ENCODE measurements around the gene ZDHHC24.

ZDHHC24 gene

DNA sequence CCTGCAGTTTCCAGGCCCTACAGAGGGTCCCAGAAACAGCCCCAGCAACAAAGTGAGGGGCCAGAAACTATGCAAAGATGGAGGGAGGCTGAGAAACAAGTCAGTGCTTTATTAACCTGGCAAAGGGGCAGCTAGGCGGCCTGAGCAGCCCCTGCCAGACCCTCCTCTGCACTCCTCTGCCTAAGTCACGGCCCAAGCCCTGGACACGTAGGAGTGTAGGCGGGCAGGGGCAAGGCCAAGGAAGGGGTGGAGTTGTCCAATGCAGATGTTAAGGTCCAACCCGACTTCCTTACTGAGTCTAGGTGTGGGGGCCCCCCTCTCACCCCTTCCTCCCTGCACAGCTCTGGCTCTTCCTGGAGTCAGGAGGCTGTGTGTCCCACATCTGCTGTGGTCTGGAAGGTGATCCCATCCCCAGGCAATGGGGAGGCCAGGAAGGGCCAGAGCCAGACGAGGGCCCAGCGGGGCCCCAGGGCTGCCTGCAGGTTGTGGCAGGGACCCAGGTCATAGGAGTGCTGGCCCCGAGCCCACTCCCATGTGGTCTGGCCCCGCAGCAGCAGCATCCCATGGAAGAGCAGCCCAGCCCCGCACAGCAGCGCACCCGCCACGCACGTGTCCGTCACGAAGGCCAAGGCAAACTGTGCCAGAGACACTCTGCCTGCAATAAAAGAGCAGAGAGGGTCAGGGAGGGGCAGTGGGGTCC, 6.5 kb downstream of the ZDHHC24 start:
- no peak for TF ChIP-seq CTCF (conservative IDR thresholded peaks at IDR 0.05; ENCODE audit: low read depth, low read length)
- H3K4me3 ChIP-seq (ENCODE audit: low read length) = no peak overlapping the region
- no peak for DNase-seq (ENCODE audit: low read depth)

DNA sequence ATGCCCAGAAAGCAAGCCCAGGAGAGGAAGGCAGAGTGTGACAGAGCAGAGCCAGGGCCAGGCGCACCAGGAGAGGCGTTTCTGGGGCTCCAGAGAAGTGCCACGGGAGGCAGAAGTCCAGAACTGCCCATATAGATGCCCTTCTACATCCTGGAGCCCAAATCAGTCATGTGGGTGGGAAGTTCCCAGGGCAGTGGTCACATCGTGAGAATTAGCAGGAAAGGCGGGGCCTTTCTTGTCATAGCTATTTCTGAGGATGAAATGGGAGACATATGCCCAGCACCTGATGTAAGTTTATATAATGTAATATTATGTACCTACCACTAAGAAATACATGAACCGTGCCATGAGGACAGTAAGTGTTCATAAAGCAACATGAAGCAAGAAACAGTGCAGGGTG, 13.1 kb downstream of the ZDHHC24 start:
- no peak for TF ChIP-seq CTCF (conservative IDR thresholded peaks at IDR 0.05; ENCODE audit: low read depth, low read length)
- no peak overlapping the region for H3K4me3 ChIP-seq (ENCODE audit: low read length)
- DNase-seq (ENCODE audit: low read depth) = no peak

DNA sequence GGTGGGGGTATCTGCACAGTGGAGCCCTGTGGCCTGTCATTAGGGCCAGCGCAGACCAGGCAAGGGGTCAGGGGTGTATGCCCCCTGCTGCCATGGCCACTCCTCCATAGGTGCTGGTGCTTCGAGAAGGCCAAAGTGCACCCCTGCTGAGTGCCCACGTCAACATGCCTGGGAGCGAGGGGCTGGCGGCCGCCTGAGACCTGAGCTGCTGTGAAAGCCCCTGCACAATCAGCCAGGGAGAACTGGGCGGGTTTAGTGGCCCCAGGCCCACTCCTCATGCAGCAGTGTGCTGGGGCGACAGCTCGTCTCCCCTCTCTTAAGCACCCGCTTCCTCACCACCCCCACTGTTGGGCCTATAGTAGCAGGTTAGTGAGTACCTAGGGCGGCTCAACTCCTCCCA, 14.0 kb downstream of the ZDHHC24 start:
- DNase-seq (ENCODE audit: low read depth) = no peak
- TF ChIP-seq CTCF (conservative IDR thresholded peaks at IDR 0.05; ENCODE audit: low read depth, low read length) = no peak

GRCh38 chr11:66530927-66531709, 14.7 kb downstream of the ZDHHC24 start:
- no peak for TF ChIP-seq CTCF (conservative IDR thresholded peaks at IDR 0.05; ENCODE audit: low read depth, low read length)
- no peak for DNase-seq (ENCODE audit: low read depth)
- no peak overlapping the region for H3K4me3 ChIP-seq (ENCODE audit: low read length)

More for the DNA sequence above, 14.0 kb downstream of the ZDHHC24 start:
- no peak overlapping the region for H3K4me3 ChIP-seq (ENCODE audit: low read length)

- no peak for DNase-seq (ENCODE audit: low read depth)
- no peak for TF ChIP-seq CTCF (conservative IDR thresholded peaks at IDR 0.05; ENCODE audit: low read depth, low read length)
- no peak overlapping the region for H3K4me3 ChIP-seq (ENCODE audit: low read length)
These were observed 16.2 kb downstream of the ZDHHC24 start for GRCh38 chr11:66529655-66530054.

- no peak for DNase-seq (ENCODE audit: low read depth)
- no peak for TF ChIP-seq CTCF (conservative IDR thresholded peaks at IDR 0.05; ENCODE audit: low read depth, low read length)
- no peak overlapping the region for H3K4me3 ChIP-seq (ENCODE audit: low read length)
These were observed 16.8 kb downstream of the ZDHHC24 start for GRCh38 chr11:66529069-66529468.

All from retinal pigment epithelial cell (primary cell).